WI38 (cell line): ENCODE measurements around the gene IL9.

ENCODE experiments used
- H3K4me3 ChIP-seq: 2 replicates; pipeline ENCODE4 v1.5.1; 2011; ENCODE audit warnings: low read depth, mild to moderate bottlenecking, control low read depth, low read length
- TF ChIP-seq, protein P1 (sequence below): IDR thresholded peaks from 2 replicates; pipeline ENCODE4 v1.5.1; 2012; ENCODE audit warnings: low read depth, mild to moderate bottlenecking, control low read depth, low read length

The IL9 gene

DNA sequence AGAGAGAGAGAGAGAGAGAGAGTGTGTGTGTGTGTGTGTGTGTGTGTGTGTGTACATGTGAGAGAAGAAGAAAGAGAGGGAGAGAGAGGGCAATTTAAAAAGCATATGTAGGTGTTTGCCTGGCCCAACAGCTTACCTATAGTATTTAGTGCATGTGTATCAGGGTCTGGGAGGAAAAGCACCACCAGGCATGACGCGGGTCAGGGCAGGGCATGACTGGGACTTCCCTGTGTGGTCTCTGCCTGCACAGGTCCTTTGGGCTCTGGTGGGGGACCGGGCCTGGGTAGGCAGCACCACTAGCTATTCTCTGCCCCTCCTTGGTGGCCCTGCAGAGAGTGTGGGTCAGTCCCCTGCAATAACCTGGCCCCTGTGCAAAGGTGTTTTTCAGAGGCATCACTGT, 16.1 kb downstream of the IL9 start:
- TF ChIP-seq, protein P1, sequence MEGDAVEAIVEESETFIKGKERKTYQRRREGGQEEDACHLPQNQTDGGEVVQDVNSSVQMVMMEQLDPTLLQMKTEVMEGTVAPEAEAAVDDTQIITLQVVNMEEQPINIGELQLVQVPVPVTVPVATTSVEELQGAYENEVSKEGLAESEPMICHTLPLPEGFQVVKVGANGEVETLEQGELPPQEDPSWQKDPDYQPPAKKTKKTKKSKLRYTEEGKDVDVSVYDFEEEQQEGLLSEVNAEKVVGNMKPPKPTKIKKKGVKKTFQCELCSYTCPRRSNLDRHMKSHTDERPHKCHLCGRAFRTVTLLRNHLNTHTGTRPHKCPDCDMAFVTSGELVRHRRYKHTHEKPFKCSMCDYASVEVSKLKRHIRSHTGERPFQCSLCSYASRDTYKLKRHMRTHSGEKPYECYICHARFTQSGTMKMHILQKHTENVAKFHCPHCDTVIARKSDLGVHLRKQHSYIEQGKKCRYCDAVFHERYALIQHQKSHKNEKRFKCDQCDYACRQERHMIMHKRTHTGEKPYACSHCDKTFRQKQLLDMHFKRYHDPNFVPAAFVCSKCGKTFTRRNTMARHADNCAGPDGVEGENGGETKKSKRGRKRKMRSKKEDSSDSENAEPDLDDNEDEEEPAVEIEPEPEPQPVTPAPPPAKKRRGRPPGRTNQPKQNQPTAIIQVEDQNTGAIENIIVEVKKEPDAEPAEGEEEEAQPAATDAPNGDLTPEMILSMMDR = no peak
- H3K4me3 ChIP-seq = no peak overlapping the region

DNA sequence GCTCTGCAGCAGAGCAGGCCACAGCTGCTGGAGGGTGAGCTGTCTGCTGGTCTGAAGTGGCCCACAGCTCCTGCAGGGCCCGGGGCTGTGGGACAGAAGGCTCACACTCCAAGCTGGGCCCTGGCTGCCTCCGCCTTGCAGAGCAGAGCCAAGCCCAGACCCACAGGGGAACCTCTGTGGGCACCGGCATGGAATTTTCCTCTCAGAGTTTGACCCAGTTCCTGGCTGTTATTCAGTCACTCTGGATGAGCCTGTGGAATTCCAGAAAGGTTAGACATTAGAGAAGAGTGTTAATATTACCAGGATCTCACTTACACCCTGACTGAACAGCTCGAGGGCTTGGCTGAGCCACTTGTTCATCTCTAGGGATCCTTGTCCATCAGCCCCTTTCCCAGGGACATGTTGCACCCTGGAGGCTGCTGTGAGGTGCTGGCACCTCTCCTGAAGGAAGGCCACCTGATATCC, 17.5 kb downstream of the IL9 start:
- no peak overlapping the region for H3K4me3 ChIP-seq
- TF ChIP-seq, protein P1 = no peak

DNA sequence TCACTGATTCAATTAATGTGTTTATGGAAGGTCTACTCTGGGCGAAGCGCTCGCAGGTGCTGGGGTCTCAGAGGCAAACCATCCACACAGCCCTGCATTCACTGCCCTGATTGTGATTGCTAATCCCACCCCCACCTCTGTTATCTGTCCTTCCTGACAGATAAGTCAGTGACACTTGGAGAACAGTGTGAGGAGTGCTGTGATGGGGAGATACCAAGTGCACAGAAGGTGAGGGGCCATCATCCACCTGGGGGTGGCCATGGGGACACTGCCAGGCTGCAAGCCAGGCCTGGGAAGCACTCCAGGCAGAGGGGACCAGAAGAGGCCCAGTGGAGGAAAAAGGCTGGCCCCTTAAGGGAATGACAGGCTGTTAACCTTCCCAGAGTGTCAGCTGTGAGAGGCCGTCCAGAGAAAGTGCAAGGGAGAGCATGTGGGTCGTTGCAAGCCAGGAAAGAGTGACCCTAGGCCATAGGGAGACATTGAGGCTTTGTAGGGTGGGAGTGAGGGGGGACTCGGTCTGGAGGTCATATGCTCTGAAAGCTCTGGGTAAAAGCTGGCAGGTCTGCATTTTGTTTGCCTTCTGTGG, 18.0 kb downstream of the IL9 start:
- TF ChIP-seq, protein P1 = no peak
- no peak overlapping the region for H3K4me3 ChIP-seq

DNA sequence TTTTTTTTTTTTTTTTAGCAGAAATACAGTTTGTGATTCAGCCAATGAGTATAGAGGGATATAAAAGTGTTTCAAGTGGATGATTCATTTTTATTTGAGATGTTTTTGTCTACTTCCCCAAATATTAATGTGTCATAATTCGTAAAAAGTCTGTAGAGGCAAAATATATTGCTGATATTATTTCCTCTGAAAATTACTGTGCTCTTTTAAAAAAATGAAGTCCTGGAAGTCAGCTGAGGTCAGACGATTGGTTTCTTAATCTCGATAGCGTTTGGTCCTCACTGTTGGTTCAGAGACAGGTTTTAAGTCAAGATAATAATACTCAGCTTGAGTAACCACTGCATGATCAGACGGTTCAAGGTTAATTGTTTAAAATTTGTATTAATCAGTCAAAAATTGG, 19.5 kb downstream of the IL9 start:
- TF ChIP-seq, protein P1 = no peak
- no peak overlapping the region for H3K4me3 ChIP-seq

DNA sequence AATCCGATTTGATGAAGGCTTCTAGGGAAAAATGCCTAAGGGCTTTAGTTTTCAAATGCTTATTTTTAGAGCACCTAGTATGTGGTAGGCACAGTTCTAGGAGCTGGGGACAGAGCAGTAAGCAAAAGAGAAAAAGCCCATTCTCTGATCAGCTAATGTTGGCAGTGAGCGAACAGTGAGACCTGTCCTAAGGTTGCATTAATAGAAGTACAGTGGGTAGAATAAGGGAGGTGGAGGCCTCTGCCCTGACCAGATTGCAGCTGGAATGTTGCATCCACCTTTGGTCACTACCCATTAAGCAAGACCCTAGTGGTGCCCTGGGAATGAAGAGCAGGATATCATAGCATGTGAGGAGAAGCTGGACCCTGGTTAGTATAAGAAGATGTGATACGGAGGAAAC, 20.1 kb downstream of the IL9 start:
- no peak overlapping the region for H3K4me3 ChIP-seq
- TF ChIP-seq, protein P1 = no peak

DNA sequence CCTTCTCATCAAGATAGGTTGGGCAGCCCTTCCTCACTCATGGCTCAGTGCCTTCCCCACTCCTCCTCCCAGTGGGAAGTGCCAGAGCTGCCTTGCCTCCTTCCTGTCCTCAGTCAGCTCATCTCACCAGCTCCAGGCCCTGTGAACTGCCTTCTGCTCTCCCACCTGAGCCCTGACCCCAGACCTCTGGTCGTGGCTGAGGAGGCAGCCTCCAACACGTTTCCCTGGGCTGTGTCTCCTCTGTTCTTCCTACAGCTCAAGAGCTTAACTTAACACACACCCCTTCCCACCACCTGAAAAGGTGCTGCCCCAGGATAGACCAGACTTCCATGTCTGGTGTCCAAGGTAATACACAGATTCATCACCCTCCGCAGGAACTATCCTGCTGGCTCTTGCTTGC, 21.2 kb downstream of the IL9 start:
- TF ChIP-seq, protein P1 = no peak
- no peak overlapping the region for H3K4me3 ChIP-seq

DNA sequence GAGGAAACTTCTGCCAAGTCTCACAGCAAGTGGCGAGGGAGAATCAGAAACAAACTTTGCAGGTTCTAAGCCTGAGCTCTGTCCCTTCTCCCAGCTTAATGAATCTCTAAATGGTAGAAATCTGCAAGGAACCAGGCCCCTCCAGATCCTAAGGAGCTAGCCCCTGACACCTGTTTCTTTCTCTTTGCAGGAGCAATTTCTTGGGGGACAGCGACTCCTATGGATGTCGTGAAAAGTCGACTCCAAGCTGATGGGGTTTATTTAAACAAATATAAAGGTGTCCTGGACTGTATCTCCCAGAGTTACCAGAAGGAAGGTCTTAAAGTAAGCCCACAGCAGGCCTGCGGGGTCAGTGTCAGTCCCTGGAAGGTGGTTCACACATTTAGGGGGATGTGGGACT, 21.8 kb downstream of the IL9 start:
- no peak overlapping the region for H3K4me3 ChIP-seq
- TF ChIP-seq, protein P1 = no peak
